Measurements from ENCODE around the gene PPP1R14C.

The PPP1R14C gene

GRCh38 chr6:150138638-150139037 lies 4.2 kb upstream of the PPP1R14C start:
- DNase-seq (ENCODE audit: low spot score): no peak

GRCh38 chr6:150139533-150139932 lies 3.3 kb upstream of the PPP1R14C start:
- DNase-seq (ENCODE audit: low spot score): no peak

- DNase-seq (ENCODE audit: low spot score): no peak
Observed at GRCh38 chr6:150140236-150140969, 2.4 kb upstream of the PPP1R14C start.

GRCh38 chr6:150142097-150142669 lies 661 bp upstream of the PPP1R14C start:
- DNase-seq (ENCODE audit: low spot score): no peak

- no peak for DNase-seq (ENCODE audit: low spot score)
Observed at GRCh38 chr6:150143516-150144293, 861 bp downstream of the PPP1R14C start.

- DNase-seq (ENCODE audit: low spot score): no peak
Observed at GRCh38 chr6:150144294-150144868, 1.5 kb downstream of the PPP1R14C start.

GRCh38 chr6:150145427-150145826 lies 2.6 kb downstream of the PPP1R14C start:
- DNase-seq (ENCODE audit: low spot score): no peak

- DNase-seq (ENCODE audit: low spot score): no peak
Observed at GRCh38 chr6:150145830-150146229, 3.0 kb downstream of the PPP1R14C start.

GRCh38 chr6:150146436-150146835 lies 3.6 kb downstream of the PPP1R14C start:
- DNase-seq (ENCODE audit: low spot score): no peak

GRCh38 chr6:150149146-150149545 lies 6.3 kb downstream of the PPP1R14C start:
- DNase-seq (ENCODE audit: low spot score): no peak

GRCh38 chr6:150150458-150150820 lies 7.6 kb downstream of the PPP1R14C start:
- DNase-seq (ENCODE audit: low spot score): no peak

- DNase-seq (ENCODE audit: low spot score): no peak
Observed at GRCh38 chr6:150150821-150151646, 8.2 kb downstream of the PPP1R14C start.

- no peak for DNase-seq (ENCODE audit: low spot score)
Observed at GRCh38 chr6:150152891-150153876, 10.3 kb downstream of the PPP1R14C start.

GRCh38 chr6:150153905-150154492 lies 11.2 kb downstream of the PPP1R14C start:
- no peak for DNase-seq (ENCODE audit: low spot score)

- DNase-seq (ENCODE audit: low spot score): no peak
Observed at GRCh38 chr6:150156460-150156859, 13.6 kb downstream of the PPP1R14C start.

GRCh38 chr6:150157081-150157480 lies 14.2 kb downstream of the PPP1R14C start:
- DNase-seq (ENCODE audit: low spot score): no peak

GRCh38 chr6:150159757-150160156 lies 16.9 kb downstream of the PPP1R14C start:
- DNase-seq (ENCODE audit: low spot score): no peak

GRCh38 chr6:150163970-150164369 lies 21.1 kb downstream of the PPP1R14C start:
- DNase-seq (ENCODE audit: low spot score): no peak

GRCh38 chr6:150165020-150165702 lies 22.3 kb downstream of the PPP1R14C start:
- DNase-seq (ENCODE audit: low spot score): no peak

GRCh38 chr6:150167479-150167873 lies 24.6 kb downstream of the PPP1R14C start:
- no peak for DNase-seq (ENCODE audit: low spot score)
